Vagina (tissue), 2 donors: ENCODE measurements around the gene MPC1. TPM values are rescaled to one million over a fixed set of nuclear protein-coding genes. Genes with fewer than 3 reads are reported as not detected.

ENCODE experiments used
- DNase-seq, 2 donors: peaks; one replicate each; pipeline ENCODE4 v3.0.0-alpha.2; 2017; ENCODE audit errors: extremely low spot score in 2 of 2
- H3K27ac ChIP-seq: fragments of 200-600 bp; sonication (generic); one replicate; pipeline ENCODE4 v1.5.1; 2019
- H3K27me3 ChIP-seq: fragments of 200-600 bp; sonication (generic); one replicate; pipeline ENCODE4 v1.5.1; 2019
- H3K36me3 ChIP-seq, 2 donors: fragments of 200-600 bp; sonication (generic); one replicate each; pipeline ENCODE4 v1.5.1; 2017 to 2019
- H3K4me1 ChIP-seq: fragments of 200-600 bp; sonication (generic); one replicate; pipeline ENCODE4 v1.5.1; 2019
- H3K4me3 ChIP-seq, 2 donors: fragments of 200-600 bp; sonication (generic); 1 replicate in 1 of 2; 2 replicates in 1 of 2; pipeline ENCODE4 v1.5.1; 2016 to 2019
- H3K9me3 ChIP-seq: fragments of 200-600 bp; sonication (generic); one replicate; pipeline ENCODE4 v1.5.1; 2019
- POLR2A ChIP-seq, 2 donors: fragments of 450-650 bp; IDR thresholded peaks; one replicate each; pipeline ENCODE4 v1.6.1; 2017; ENCODE audit warnings: antibody characterized with exemption in 2 of 2, mild to moderate bottlenecking in 2 of 2, moderate library complexity in 2 of 2
- POLR2AphosphoS5 ChIP-seq, 2 donors: sonication (generic); formaldehyde crosslinking; IDR thresholded peaks; one replicate each; pipeline ENCODE4 v1.9.0; 2017; ENCODE audit warnings: antibody characterized with exemption in 2 of 2, mild to moderate bottlenecking in 2 of 2, low read depth in 1 of 2; ENCODE audit not compliant: insufficient read depth in 1 of 2
- intact Hi-C: fragments of 100-400 bp; cut with DNase I; formaldehyde crosslinking; loops from one replicate; pipeline ENCODE4 v1.15.1; 2023
- total RNA-seq: library from RNA; depleted of rRNA; stranded (reverse); fragments of >200 nt; gene quantifications from one replicate; pipeline ENCODE4 v1.2.3, GENCODE V29; 2016
- TF ChIP-seq, protein P1 (sequence below), 3 experiments: fragments of 450-650 bp in 2 of 3; fragments of 200-600 bp in 1 of 3; sonication (generic) in 1 of 3; IDR thresholded peaks; one replicate each; pipeline ENCODE4 v1.5.1; 2017 to 2019; ENCODE audit warnings: antibody characterized with exemption in 3 of 3, mild to moderate bottlenecking in 2 of 3, moderate library complexity in 2 of 3

The MPC1 gene
- total RNA-seq, 1 donor from 2014 or later = 44.0 TPM

DNA sequence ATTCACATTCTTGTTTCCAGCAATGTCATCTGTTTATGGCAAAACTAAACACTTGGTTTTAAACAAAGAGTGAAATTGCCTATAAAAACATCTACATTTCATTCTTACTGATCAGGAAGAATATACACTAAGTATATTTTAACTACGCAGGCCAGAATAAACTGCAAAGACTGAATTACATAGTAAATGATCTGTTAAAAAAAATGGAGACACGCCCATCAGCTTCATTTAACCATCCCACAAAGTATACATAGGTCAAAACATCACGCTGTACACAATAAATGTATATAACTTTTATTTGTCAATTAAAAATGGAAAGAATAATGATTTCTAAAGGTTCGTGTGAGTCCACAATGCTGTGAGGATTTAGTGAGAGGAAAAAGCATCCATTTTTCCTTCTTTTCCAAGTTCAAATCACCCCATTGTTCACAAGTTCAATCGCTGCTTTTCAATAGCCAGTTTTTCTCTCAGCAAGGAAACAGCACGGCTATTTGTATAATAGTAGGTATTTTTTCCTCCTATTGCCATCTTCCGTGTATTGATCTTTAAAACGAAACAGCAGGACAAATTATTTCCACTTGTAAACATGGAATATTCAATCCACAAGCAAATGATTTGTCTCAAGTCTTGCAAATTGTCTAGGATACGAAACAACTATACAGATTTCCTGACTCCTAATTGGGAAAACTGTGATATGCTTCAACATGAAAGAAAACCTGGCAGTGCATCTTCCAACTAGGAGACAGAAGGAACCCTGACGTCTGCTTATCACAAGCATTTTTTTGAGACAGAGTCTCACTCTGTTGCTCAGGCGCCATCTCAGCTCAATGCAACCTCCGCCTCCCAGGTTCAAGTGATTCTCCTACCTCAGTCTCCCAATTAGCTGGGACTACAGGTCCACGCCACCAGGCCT is 51.0 kb downstream of the MPC1 start:
- Histone ChIP-seq H3K4me1 (peaks cover 13% of the 10 kb centered on the region), H3K36me3 (peaks cover 0 to 16% of the 10 kb centered on the region in 2 donors), H3K9me3 (no peaks in the 10 kb centered on the region), H3K27ac (no peak overlapping the region), H3K4me3 (no peak overlapping the region), H3K27me3 (no peaks in the 10 kb centered on the region)
- no peak for DNase-seq
- intact Hi-C loops = loop anchor here (10.0 kb wide), 1 partner anchor 53 kb away; the partner anchor contains the start of gene MPC1
- TF ChIP-seq, protein P1, sequence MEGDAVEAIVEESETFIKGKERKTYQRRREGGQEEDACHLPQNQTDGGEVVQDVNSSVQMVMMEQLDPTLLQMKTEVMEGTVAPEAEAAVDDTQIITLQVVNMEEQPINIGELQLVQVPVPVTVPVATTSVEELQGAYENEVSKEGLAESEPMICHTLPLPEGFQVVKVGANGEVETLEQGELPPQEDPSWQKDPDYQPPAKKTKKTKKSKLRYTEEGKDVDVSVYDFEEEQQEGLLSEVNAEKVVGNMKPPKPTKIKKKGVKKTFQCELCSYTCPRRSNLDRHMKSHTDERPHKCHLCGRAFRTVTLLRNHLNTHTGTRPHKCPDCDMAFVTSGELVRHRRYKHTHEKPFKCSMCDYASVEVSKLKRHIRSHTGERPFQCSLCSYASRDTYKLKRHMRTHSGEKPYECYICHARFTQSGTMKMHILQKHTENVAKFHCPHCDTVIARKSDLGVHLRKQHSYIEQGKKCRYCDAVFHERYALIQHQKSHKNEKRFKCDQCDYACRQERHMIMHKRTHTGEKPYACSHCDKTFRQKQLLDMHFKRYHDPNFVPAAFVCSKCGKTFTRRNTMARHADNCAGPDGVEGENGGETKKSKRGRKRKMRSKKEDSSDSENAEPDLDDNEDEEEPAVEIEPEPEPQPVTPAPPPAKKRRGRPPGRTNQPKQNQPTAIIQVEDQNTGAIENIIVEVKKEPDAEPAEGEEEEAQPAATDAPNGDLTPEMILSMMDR (IDR thresholded peaks at IDR 0.05) = no peak
- TF ChIP-seq POLR2A (IDR thresholded peaks at IDR 0.05) (no peak), POLR2AphosphoS5 (IDR thresholded peaks at IDR 0.05; ENCODE audit: insufficient read depth in 1 of 2, low read depth in 1 of 2) (no peak)

DNA sequence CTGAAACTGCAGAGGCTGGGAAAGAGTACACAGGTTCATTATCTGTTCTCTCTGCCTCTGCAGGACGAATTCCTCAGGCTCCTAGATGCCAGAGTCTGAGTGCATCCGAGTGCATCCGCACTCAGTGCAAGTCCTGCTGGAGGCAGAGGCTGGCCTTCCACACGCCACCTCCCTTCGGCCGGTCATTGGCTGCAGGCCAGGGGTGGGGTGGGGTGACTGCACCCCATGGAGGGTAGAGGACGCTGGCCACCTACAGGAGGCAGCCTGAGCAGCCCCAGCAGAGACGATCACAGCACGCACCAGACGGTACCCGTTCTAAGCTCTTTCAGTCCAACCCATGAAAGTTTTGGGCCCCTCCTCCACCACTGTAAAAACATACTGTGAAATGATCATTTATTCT is 52.1 kb downstream of the MPC1 start:
- Histone ChIP-seq H3K27me3 (no peaks in the 10 kb centered on the region), H3K4me3 (no peak overlapping the region), H3K9me3 (no peaks in the 10 kb centered on the region), H3K36me3 (peaks cover 0 to 20% of the 10 kb centered on the region in 2 donors), H3K4me1 (peaks cover 11% of the 10 kb centered on the region), H3K27ac (no peak overlapping the region)
- DNase-seq = no peak
- intact Hi-C loops = loop anchor here (10.0 kb wide), 1 partner anchor 54 kb away; the partner anchor contains the start of gene MPC1
- no peak for TF ChIP-seq POLR2A (IDR thresholded peaks at IDR 0.05)
- TF ChIP-seq, protein P1 (IDR thresholded peaks at IDR 0.05) = no peak
- no peak for TF ChIP-seq POLR2AphosphoS5 (IDR thresholded peaks at IDR 0.05; ENCODE audit: insufficient read depth in 1 of 2, low read depth in 1 of 2)

DNA sequence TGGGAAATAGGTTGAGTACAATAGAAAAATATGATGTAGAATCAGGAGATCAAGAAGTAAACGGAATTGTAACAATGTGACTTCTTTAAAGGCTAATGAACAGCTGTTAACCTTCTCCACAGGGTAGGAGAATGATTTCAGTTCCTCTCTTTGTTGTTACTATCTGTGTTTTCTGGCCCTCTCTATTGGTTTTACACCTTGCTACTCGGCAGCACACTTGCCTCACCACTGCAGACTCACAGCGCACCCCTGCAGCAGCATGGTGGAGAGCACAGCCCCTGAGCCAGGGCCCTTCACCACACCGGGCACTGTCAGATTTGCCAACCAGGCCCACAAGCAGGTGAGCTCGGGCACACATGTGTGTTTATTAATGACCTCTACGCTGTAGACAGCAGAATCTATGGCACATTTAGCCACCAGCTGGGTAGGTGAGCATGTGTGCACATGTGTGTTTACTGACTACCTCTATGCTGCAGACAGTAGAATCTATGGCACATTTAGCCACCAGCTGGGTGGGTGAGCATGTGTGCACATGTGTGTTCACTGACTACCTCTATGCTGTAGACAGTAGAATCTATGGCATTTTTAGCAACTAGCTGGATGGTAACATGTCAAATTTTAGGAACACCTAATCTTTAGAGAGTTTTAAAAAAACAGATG is 57.2 kb downstream of the MPC1 start:
- Histone ChIP-seq H3K4me1 (no peaks in the 10 kb centered on the region), H3K4me3 (no peak overlapping the region), H3K9me3 (no peaks in the 10 kb centered on the region), H3K27me3 (no peaks in the 10 kb centered on the region), H3K27ac (no peak overlapping the region), H3K36me3 (peaks cover 0 to 45% of the 10 kb centered on the region in 2 donors)
- intact Hi-C loops = no loop called here
- TF ChIP-seq, protein P1 (IDR thresholded peaks at IDR 0.05) = no peak
- TF ChIP-seq POLR2AphosphoS5 (IDR thresholded peaks at IDR 0.05; ENCODE audit: insufficient read depth in 1 of 2, low read depth in 1 of 2) (no peak), POLR2A (IDR thresholded peaks at IDR 0.05) (no peak)
- no peak for DNase-seq

DNA sequence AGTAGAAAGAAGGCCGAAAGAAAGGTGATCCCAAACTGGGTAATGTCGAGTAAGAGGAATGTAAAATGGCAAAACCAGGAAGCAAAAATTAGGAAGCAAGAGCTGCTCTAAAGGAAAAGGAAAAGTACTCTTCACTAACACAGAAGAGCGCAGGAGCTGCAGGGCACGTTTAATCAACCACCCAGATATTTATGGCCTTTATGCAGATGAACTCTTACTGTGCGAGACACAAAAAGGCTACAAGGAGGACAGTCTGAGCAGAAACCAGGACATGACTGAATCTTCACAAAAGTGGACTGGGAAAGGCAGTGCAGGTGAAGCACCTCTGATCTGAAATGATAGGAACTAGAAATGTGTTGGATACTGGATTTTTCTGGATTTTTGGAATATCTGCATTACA is 59.3 kb downstream of the MPC1 start:
- TF ChIP-seq POLR2AphosphoS5 (IDR thresholded peaks at IDR 0.05; ENCODE audit: insufficient read depth in 1 of 2, low read depth in 1 of 2) (no peak), POLR2A (IDR thresholded peaks at IDR 0.05) (no peak)
- TF ChIP-seq, protein P1 (IDR thresholded peaks at IDR 0.05) = no peak
- no peaks in the 10 kb centered on the region for H3K9me3 ChIP-seq
- H3K4me3 ChIP-seq = no peak overlapping the region
- H3K4me1 ChIP-seq = no peaks in the 10 kb centered on the region
- peaks cover 0 to 44% of the 10 kb centered on the region in 2 donors for H3K36me3 ChIP-seq
- no peak overlapping the region for H3K27ac ChIP-seq
- peak; percentile 19 to 20 for DNase-seq
- intact Hi-C loops = no loop called here
- no peaks in the 10 kb centered on the region for H3K27me3 ChIP-seq
